ENCODE measurements around the gene SLIT3. TPM values are rescaled to one million over a fixed set of nuclear protein-coding genes. Genes with fewer than 3 reads are reported as not detected.

The SLIT3 gene
- total and polyA plus RNA-seq, 2 donors (not counting 3 experiments of a cell fraction or from before 2014, with no cell fraction given) = 0.90 to 1.0 TPM

DNA sequence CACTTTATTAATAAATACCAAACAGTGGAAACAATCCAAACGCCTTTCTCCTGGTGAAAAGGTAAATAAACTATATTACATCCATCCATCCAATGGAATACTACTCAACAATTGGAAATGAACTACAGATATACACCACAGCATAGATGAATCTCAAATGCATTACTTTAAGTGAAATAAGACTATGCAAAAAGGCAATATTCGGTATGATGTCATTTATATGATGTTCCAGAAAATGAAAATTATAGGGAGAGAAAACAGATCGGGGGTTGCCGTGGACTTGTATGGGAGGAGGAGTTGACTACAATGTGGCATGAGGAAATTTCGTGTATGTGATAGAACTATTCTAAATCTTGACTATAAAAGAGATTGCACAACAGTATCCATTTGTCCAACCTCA, 27.5 kb upstream of the SLIT3 start:
- DNase-seq (ENCODE audit: low read depth, low spot score) (no peak), FAIRE-seq (no peak)
- TF ChIP-seq CTCF (IDR thresholded peaks at IDR 0.05; ENCODE audit: extremely low read depth in 1 of 2, insufficient read depth in 1 of 2, low read depth in 1 of 2, low read length in 2 of 2) (no peak), JUN (IDR thresholded peaks at IDR 0.05; ENCODE audit: borderline replicate concordance, insufficient read depth, insufficient read length, low read depth) (no peak), MYC (IDR thresholded peaks at IDR 0.05; ENCODE audit: low read depth, low read length) (no peak), EZH2 (IDR thresholded peaks at IDR 0.05; ENCODE audit: borderline replicate concordance, low read depth, low read length, severe bottlenecking) (no peak), GATA2 (IDR thresholded peaks at IDR 0.05; ENCODE audit: insufficient read depth, insufficient read length, low read depth, low read length) (no peak), POLR2A (IDR thresholded peaks at IDR 0.05; ENCODE audit: low read depth, low read length) (no peak), POLR2AphosphoS5 (IDR thresholded peaks at IDR 0.05; ENCODE audit: insufficient read depth, low read depth, low read length) (no peak), FOS (IDR thresholded peaks at IDR 0.05; ENCODE audit: borderline replicate concordance, insufficient read depth, low read length) (no peak), MAX (IDR thresholded peaks at IDR 0.05; ENCODE audit: insufficient read depth, insufficient read length) (no peak)
- CTCF ChIA-PET = no interaction called here
- H3K36me3 ChIP-seq (ENCODE audit: control insufficient read depth in 2 of 2, extremely low read depth in 1 of 2, insufficient read depth in 2 of 2, low read length in 2 of 2) = no peaks in the 10 kb centered on the region
- H3K4me2 ChIP-seq (ENCODE audit: insufficient read depth, low read length) = no peak overlapping the region
- dilution Hi-C loops (cut with MboI; ENCODE audit: extremely low pct_ligation_motif_present, low sequenced_read_pairs) (no loop called here), intact Hi-C loops (cut with micrococcal nuclease) (no loop called here)
- no TSS peak for BruUV-seq (replicated peaks)
- H3K9me1 ChIP-seq (replicated peaks; ENCODE audit: control insufficient read depth, extremely low read depth, insufficient read depth, low read length) = peaks cover 2% of the 10 kb centered on the region
- H3K9ac ChIP-seq (replicated peaks; ENCODE audit: extremely low read depth, insufficient read depth, low read length) = no peak overlapping the region
- H4K20me1 ChIP-seq (replicated peaks; ENCODE audit: control insufficient read depth, extremely low read depth, insufficient read depth, low read length) = no peaks in the 10 kb centered on the region
- H3K4me3 ChIP-seq (replicated peaks in 1 of 3; ENCODE audit: insufficient read depth in 1 of 3, low read depth in 1 of 3, low read length in 3 of 3) = no peak overlapping the region
- no peaks in the 10 kb centered on the region for H3K4me1 ChIP-seq (ENCODE audit: control insufficient read depth, extremely low read depth, insufficient read depth, low read length)
- no peaks in the 10 kb centered on the region for H3K79me2 ChIP-seq (ENCODE audit: control insufficient read depth, insufficient read depth, low read length)
- H3K27me3 ChIP-seq (ENCODE audit: control insufficient read depth in 2 of 2, insufficient read depth in 2 of 2, low read length in 2 of 2) = no peaks in the 10 kb centered on the region
- H2AFZ ChIP-seq (ENCODE audit: low read depth, low read length) = no peak overlapping the region
- H3K27ac ChIP-seq (ENCODE audit: insufficient read depth, low read depth, low read length) = no peak overlapping the region
- POLR2A ChIA-PET = no interaction called here
- no peaks in the 10 kb centered on the region for H3K9me3 ChIP-seq (replicated peaks; ENCODE audit: control insufficient read depth, insufficient read depth, low read length)
